ENCODE results near the gene SLC9A8.

DNA sequence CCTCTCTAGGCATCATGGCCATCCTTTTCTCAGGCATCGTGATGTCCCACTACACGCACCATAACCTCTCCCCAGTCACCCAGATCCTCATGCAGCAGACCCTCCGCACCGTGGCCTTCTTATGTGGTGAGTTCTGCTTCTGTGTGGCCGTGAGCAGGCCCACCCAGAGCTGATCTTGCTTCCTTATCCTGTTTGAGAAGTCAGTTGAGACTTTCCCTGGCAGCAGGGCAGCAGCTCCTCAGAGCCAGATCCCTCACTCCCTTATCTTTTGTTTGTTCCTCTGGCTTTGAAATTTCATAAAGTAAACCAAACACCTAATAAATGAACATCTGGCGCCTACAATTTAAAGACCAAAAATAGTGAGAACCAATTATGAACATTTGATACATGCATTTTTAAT, 62.1 kb downstream of the SLC9A8 start:
- TF ChIP-seq, protein P1, sequence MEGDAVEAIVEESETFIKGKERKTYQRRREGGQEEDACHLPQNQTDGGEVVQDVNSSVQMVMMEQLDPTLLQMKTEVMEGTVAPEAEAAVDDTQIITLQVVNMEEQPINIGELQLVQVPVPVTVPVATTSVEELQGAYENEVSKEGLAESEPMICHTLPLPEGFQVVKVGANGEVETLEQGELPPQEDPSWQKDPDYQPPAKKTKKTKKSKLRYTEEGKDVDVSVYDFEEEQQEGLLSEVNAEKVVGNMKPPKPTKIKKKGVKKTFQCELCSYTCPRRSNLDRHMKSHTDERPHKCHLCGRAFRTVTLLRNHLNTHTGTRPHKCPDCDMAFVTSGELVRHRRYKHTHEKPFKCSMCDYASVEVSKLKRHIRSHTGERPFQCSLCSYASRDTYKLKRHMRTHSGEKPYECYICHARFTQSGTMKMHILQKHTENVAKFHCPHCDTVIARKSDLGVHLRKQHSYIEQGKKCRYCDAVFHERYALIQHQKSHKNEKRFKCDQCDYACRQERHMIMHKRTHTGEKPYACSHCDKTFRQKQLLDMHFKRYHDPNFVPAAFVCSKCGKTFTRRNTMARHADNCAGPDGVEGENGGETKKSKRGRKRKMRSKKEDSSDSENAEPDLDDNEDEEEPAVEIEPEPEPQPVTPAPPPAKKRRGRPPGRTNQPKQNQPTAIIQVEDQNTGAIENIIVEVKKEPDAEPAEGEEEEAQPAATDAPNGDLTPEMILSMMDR (conservative IDR thresholded peaks at IDR 0.05), result no peak
- no peak for TF ChIP-seq ZFX (IDR thresholded peaks at IDR 0.05)
